HG03135 (cell line): ENCODE results near the gene LHPP.
"Not testable (repeated sequence)": the region's sequence is repeated elsewhere in the genome, so short reads cannot be mapped to it uniquely, and the experiment has no call there.

Experiments used
- ATAC-seq: cut with Tn5 transposase; IDR thresholded peaks from one replicate; pipeline ENCODE4 v1.9.1; 2021; ENCODE audit warnings: mild to moderate bottlenecking, moderate library complexity; ENCODE audit not compliant: unreplicated experiment

LHPP gene

DNA sequence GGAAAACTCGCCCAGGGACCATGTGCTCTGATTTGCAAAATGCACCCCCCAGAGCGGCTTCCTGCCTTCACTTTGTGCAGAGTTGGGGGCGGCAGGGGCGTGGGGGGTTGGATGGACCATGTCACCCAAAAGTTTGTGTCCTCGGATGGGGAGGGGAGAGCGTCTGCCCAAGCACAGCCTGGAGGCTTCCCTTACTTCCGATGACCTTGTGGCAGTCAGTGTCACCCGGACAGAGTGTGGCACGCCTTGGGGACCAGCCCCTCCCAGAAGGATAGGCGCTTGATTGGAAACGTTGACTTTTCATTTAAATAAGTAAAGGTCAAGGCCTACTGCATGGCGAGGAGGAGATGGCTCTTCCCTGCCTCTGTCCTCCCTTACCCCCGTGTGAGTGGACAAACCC, 71.6 kb downstream of the LHPP start:
- ATAC-seq: no peak

GRCh38 chr10:124534231-124534798, 72.7 kb downstream of the LHPP start:
- no peak for ATAC-seq

GRCh38 chr10:124534826-124535601, 73.4 kb downstream of the LHPP start:
- ATAC-seq: no peak

DNA sequence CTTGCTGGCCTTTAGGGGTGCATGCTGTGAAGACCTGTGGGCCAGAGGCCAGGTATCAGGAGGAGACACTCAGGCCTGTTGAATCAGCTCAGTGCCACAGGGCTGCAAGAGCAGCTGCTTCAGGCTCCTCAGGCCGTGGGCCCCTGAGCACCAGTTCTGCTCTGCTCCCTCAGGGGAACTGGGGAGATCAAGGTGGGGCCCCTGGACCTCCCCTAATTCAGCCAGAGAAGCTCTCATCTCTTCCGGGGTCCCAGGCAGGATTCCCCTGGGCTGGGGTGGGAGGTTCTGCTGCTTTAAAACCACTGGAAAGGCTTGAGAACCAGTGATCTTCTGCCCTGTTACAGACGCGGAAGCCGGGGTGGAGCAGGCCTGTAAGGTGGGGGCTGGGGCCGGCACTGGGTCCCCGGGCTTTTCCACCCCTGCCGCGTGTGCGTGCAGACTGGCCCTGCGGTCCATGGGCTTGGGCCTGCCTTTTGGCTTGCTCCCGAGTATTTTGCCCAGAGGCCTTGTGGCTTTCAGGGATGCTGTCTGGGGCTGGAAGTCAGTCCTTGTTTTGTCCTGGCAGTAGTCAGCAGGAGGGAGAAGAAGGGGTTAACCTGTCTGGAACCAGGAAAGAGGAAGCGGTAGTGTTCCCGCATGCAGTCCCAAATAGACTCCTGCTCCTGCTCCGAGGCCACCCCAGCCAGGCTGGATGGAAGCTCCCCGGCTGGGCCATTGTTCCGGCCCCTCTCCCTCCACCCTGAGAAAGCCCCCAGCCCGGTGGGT, 74.3 kb downstream of the LHPP start:
- ATAC-seq: no peak

DNA sequence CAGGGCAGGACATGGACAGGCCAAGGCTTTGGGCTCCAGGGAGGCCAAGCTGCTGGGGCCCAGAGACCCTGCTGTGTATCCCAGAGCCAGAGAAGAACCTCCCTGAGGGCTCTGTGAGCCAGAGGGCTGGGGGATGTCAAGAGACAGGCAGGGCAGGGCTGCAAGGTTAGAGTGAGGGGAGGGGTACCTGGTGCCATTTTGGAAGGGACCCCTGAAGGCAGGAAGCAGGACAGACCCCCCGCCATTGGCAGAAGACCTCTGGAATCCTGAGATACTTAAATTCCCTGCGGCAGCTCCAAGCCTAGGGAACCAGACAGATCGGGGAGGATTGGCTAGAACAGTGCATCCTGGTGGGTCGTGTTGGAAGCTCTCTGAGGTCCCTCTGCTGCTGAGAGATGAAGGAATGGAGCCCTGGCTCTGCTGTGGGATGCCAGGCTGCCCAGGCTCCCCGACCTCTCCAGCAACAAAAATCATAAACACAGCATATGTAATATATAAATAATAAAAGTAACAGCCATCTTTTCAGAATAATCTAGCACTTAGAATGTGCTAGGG, 75.0 kb downstream of the LHPP start:
- ATAC-seq: no peak

GRCh38 chr10:124537166-124537725, 75.6 kb downstream of the LHPP start:
- ATAC-seq: no peak

DNA sequence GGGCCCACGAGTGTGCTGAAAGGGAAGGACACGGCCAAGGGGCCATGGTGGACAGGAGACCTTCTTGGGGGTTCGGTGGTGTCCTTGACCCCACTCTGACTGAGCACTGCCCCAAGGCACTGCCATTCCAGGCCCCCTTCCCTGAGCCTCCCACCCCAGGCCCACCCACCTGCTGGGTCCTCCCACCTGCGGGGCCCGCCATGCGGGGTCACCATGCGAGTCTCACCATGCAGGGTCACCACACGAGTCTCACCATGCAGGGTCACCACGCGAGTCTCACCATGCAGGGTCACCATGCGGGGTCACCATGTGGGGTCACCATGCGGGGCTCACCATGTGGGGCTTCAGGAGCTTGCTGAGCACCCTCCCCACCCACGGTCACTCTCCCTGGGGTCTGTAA, 76.3 kb downstream of the LHPP start:
- ATAC-seq: no peak

- no peak for ATAC-seq
Observed at GRCh38 chr10:124538706-124539105, 77.1 kb downstream of the LHPP start.

GRCh38 chr10:124539935-124540641, 78.5 kb downstream of the LHPP start:
- no peak for ATAC-seq

GRCh38 chr10:124541076-124541903, 79.7 kb downstream of the LHPP start:
- no peak for ATAC-seq

DNA sequence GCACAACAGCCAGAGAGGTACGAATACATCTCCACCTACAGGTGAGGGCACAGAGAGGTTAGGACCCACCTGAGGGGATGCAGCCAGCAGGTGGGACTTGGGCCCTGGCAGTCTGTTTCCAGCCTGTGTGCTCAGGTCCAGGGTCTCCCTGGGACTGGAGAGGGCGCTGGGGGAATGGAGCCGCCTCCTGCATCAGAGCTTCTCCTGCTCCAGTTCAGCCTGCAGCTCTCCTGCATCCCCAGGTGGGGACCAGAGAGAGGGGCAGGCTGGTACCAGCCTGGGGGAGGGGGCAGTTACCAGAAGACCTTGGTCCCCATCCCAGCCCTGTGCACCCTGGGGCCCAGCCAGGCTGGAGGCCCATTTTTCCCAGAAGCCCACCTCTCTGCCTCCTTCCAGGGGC, 80.7 kb downstream of the LHPP start:
- ATAC-seq: no peak

DNA sequence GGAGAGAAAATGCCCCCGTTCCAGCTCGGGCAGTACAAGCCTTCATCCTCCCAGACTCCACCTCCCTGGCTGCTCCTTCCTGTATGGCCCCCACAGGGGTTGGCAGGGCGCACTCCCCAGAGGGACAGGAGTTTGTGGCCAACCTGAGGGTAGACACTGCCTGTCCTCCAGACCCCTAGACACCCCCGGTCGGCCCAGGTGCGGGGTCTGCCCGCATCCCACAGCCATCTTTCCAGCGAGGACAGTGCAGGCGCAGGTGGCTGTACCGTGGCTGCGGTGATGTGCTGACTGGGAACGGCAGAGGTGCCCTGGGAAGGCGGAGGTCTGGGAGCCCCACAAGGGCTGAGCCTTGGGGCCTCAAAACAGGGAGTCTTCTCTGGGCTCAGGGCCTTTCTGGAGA, 81.5 kb downstream of the LHPP start:
- ATAC-seq: no peak

DNA sequence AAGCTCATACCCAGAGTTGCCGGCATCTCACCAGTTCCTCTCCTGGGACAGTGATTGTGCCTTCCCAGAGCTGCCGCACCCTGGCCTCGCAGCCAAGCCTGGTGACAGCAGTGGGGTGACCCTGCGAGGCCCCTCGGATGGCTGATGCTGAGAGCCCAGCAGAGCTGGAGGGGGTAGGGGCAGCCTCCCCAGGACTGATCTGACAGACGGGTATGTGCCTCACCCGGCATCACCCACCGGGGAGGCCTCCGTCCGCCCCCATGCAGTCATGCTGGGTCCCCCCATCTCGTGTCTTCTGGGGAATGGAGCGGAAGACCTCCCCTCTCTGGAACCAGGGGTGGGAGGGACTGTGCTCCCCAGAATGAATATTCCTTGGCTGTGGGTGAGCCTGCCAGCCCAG, 82.3 kb downstream of the LHPP start:
- no peak for ATAC-seq

GRCh38 chr10:124544711-124545110, 83.1 kb downstream of the LHPP start:
- no peak for ATAC-seq

DNA sequence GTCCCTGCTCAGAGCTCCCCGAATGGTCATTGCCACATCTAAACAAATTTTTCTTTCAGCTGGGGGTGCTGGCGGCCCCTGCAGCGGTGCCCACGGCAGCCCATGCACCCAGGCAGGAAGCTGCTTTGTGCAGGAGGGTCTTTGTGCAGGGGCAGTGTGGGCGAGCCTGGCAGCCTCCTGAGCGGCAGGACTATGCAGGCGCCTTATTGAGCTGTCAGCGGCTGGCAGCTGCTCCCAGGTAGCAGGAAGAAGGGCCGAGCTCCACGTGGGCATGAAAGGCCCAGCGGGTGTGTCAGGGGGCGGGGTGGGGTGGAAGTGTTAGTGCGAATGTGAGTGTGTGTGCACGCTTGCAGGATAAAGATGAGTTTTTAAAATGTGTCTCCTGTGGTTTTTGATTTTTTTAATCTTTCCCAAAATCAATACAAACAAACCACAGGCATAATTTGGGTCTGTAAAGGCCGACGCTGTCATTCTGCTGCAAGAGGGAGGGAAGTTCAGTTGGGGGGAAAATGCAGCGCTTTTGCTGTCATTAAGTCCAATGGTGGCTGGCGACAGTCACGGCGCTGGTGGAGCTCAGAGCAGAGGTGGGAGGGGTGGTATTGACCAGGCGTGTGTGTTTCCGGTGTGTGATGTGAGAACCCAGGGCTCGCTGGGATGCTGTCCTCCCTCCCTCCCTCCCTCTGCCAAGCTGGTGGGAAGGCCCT, 83.9 kb downstream of the LHPP start:
- ATAC-seq: no peak

DNA sequence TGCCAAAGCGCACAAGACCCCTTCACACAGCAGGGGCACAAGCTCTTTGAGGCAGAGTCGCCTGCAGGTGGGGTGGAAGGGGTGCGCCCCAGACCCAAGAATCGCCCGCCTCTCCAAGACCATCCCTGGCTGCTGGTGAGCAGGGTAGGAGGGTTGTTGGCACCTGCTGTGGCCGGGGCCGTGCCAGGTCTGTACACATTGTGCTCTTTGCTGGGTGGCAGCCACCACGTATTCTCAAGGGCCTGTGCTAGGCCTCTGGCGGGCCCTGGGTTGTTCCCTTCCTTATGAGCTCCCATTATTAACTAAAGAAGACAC, 84.4 kb downstream of the LHPP start:
- no peak for ATAC-seq

DNA sequence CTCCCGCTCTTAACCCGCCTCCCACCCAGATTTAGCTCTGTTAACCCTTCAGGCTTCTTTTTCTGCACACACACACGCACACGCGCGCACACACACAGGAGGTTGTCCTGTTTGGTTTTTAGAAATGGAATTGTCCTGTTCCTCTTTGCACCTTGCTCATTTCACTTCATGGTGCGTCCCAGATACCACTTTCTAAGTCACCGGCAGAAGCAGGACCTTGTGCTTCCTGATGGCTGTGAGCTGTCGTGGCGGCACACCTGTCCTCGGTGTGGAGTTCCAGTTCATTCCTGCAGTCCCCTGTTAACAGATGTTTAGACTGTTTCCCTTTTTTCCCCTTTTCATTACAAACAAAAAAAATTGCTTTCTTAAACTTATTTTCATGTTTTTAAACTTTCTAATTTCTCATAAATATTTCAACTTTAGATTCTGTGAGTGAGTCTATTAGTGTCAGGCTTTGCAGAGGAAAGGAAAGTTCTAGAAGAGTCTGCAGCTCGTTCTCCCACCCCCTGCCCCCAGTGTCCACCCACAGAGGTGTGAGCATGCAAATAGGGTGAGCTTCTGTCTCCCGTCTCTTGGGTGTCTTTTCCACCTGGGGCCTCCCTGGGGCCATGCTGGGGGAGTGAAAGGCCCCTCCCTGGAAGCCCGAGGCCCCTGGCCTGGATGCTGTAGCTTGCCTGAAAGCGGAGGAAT, 85.5 kb downstream of the LHPP start:
- ATAC-seq: no peak

DNA sequence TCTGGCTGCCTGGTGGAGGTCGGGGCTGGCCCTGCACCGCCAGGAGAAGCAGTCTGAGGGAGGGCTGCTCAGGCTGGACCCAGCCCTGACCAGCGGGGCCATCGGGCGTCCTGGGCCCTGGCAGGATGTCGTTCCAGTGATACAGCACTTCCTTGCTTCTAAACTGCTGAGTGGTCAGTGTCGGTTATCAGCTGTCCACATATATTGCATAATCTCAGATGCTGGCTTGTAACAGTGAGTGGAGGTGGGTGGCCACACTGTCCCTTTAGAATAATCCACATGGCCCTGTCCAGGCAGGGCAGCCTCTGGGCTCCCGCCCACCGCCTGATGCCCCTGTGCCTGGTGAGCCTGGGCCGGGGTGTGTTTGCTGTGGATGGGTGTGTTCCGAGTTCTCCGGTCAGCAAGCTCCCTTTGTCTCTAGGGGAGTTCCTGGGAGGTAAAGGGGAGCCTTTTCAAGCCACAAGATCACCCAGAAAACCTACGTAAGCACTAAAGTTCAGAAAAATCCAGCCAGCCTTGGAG, 86.1 kb downstream of the LHPP start:
- no peak for ATAC-seq

- not testable (repeated sequence) for ATAC-seq
Observed at GRCh38 chr10:124549171-124549570, 87.5 kb downstream of the LHPP start.
